Measurements from ENCODE around the gene NRXN3.
A peak's percentile ranks its signal among the peaks of the same experiment; 100 is the strongest.

Gene NRXN3

DNA sequence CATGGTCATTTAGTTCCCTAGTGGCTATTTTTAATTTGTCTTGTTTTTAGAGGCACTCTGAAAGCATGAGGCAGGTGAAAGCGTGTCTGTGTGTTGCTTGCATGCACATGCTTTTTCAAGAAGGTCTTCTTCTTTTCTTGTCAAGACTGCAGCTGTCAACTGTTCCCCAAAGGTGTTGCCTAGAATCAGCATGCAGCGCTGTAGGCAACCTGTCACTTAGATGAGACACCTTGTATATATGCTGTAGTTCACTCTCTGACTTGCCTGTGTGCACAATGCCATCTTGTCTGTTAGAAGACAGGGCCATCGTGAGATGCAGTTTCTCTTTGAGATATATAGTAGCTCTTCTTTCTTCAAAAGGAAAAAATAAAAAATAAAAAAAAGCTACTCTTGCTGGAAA, 1155.4 kb downstream of the NRXN3 start:
- DNase-seq = no peak

DNA sequence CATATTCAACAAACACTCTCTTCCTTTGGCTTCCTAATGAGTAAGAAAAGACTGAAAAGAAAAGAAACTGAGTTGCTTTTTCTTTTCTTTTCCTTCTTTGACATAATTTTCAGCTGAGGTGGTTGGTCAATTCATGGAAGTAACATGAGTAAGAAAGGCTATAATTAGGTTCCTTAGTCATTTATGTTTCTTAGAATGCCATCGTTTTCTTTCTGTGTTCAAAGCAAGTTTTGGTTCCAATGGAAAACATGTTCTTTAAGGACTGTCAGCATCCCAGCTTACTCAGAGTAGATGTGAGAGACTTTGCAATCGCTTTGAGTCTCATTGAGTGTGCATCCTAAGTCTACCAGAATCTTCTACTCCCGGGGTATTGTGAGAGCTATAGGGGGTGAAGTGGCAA, 1158.7 kb downstream of the NRXN3 start:
- DNase-seq = no peak

DNA sequence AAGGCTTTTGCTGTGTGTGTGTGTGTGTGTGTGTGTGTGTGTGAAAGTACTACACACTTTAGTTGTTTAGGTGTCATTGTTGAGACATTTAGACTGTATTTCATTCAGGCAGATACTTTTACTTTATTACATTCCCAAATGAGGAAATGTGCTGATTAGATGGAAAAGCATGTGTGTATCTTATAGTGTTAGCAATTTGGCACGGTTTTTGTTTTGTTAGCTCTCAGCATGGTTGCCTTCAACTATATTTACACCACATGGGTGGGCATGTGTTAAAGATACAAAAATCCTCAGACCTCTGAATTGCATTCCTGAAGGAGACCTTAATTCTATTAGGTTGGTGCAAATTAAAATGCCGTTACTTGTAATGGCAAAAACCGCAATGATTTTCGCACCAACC, 1161.7 kb downstream of the NRXN3 start:
- DNase-seq = no peak

DNA sequence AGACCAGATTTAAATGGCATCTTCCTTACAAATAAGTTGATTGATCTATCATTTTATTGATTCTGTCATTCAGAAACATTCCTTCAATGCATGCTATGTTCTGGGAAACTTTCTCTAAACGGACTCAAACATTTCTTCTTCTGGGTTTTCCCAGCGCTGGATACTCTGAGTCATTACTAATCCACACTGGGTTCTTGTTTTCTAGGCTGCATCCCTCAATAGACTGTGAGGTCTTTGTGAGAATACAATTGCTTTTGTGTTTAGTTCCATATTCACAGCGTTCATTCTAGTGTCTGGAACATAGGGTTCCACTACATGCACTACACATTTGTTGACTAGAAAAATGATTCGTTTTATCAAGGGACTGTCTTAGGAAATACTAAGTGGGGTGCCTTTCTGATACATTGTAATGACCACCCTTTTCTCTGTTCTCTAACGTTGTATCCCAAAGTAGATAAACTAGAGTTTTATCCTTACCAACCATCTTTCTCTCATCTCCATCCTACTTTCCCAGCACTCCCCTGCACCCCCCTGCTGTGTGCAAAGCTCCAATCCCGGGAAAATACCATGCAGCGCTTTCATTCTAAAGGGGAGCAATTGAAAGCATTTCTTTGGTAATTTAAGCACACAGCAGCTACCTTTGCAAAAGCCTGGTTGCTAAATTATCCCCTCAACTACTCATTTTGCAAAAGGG, 1162.5 kb downstream of the NRXN3 start:
- DNase-seq = peak in 14 of 51 donors; percentile 1 to 91 (median 12)

DNA sequence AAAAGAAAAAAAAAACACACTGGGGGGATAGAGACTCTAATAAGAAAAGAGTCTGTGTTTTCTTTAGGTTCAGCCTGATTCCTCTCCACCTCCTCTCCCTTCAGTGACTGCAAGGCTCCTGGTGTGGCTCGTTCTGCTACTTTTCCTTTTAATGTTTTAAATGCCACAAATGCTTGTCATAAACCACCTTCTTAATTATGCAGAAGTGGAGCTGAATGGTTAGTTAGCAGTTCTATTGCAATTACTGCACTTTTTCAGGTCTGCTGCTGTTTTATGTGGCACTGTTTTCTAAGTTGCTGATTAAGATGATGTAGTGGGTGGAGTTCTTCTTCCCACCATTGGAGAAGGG, 1163.0 kb downstream of the NRXN3 start:
- DNase-seq = peak in 1 of 51 donors; percentile 66

DNA sequence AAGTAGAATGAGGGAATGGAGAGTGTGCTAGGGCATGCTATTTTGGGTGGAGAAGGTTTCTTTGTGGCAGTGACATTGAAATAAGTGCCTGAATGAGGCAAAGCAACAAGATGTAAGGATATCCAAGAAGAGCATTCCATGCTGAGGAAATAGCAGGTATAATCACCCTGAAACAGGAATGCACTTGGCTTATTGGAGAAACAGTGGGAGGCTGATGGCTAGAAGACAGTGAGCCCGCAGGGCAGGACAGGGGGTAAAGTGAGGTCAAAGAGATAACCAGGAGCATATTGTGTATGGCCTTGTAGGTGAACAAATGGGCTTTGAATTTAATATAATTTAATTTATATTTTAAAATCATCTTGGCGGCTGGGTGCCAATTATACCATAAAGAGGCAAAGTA, 1164.1 kb downstream of the NRXN3 start:
- DNase-seq = no peak

DNA sequence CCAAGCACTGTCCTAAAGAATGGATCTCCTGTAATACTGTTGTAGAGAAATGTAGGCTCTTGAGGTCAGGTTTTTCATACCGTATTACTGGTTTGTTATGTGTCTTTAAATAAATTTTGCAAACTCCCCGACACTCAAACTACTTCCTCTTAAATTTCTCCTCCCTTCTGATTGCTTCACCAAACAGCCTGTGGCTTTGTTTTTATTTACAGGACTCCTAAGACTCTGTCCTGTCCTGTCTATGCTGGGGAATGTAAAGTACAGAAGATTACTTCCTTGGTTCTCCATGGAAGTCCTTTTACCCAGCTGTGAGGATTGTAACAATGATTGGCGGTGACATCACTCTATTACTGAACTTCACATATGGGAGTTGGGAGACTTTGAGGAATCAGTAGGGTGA, 1167.6 kb downstream of the NRXN3 start:
- no peak for DNase-seq

DNA sequence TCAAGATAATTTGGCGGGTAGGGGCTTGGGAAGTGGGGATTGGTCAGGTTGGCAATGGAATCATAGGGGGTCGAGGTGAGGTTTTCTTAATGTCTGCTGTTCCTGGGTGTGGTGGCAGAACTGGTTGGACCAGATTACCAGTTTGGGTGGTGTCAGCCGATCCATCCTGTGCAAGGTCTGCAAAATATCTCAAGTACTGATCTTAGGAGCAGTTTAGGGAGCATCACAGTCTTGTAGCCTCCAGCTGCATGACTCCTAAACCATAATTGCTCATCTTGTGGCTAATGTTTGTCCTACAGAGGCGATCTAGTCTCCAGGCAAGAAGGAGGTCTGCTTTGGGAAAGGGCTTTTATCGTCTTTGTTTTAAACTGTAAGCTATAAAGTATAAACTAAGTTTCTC, 1172.8 kb downstream of the NRXN3 start:
- no peak for DNase-seq

DNA sequence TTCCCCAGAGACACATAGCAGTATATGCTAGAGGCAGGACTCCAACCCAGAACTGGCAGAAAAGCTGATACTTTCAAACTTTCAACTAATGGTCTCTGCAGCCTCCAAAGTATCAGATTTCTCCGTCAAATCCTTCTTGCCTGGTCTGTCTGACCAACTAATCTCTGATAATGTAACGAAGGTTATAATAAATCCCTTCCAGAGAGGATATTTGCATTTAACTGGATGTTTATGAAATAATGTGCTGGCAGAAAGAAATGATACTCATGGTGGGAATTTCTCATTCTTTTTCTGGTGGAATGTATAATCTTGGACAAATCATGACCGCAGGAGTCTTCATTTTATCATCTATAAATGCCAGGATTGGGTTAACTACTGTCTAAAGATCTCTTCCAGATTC, 1180.8 kb downstream of the NRXN3 start:
- no peak for DNase-seq

DNA sequence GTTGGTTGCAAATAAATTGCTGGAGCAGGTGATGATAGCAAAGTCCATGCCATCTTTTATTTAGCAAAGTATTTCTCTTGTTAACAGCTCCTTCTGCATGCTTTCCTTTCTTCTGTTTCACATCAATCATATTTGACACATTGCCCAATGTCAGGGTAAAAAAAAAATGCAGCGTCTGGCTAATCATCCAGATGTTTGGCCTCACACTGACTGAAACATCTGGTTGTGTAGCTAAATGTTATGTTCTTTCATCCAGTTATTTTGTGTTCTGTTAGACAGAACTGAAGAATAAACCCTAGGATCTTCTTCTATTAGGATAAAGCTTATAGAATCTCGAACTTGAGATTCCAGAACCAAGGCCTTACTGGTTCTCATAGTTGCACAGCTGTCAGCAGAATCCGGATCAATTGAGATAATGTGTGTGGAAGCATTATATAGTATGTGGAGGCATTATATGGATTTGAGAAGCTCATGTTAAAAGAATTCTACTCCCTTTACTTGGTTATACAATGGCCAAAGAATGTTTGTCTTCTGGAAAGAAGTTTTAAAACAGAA, 1182.0 kb downstream of the NRXN3 start:
- DNase-seq = no peak

DNA sequence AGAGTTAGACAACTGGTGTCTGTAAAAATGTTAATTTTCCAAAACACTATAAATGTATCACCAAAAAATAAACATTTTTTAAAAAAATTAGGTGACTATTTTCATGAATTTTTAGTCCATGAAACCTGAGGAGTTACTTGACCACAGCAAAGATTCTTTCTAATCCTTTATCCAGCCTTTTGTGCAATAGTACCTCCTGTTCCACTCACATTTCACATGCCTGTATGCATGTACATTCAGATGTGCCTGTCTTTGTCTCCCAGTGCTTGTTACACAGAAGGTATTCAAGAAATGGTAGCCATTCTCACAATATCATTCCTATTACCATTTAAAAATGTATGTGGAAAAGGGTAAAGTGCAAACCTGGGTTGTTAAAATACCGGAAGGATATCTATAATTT, 1184.2 kb downstream of the NRXN3 start:
- DNase-seq = no peak

DNA sequence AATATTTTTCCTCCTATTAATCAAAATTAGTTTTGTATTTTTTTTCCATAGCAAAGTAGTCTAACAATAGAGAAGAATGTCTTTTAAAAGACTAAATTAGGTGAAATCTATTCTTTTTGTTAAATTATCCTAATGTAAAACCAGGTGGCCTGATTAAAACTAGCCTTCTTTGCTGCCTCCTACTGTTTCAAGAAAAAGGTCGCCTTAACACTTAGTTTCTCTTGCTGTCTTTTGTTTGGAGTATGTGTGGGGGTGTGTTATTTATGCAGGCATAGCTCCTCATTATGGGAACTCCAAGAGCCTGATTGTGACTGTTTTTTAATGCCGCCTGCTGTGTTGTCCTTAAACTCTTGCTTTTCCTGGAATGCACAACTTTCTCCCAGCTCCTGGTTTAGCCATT, 1185.9 kb downstream of the NRXN3 start:
- no peak for DNase-seq

DNA sequence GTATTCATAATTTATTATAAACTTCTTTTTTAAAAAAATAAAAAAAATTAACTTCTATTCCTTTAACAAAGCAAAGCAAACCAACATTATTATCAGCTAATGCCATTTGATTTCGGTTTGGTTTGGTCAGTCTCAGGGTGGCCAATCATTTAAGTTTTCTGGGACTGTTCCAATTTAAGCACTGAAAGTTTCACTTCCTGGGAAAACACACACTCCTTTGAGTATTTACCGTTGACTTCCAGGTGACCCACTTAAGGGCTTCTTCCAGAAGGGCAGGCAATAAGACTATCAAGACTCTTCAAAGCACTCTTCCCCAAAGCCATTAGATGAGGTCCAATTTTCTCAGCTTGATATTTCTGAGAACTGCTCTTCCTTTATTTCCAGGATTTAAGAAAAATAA, 1187.1 kb downstream of the NRXN3 start:
- no peak for DNase-seq

DNA sequence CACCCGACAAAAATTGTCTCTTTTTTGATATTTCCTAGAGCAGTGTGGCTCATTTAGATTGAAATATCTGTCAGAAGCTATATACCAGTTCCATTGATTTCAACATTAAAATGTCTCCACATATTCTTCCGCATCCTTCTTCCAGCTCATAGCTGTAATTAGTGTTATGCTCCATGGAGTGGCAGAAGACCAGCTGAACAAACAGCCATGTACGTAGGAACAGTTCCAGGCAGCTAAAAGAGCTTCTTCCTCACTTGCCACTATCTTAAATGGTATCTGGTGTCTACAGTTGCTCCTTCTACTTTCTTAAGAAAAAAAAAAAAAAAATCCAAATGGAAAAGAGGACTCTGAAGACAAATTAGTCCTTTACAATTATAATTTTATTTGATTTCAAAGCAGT, 1193.1 kb downstream of the NRXN3 start:
- DNase-seq = no peak

DNA sequence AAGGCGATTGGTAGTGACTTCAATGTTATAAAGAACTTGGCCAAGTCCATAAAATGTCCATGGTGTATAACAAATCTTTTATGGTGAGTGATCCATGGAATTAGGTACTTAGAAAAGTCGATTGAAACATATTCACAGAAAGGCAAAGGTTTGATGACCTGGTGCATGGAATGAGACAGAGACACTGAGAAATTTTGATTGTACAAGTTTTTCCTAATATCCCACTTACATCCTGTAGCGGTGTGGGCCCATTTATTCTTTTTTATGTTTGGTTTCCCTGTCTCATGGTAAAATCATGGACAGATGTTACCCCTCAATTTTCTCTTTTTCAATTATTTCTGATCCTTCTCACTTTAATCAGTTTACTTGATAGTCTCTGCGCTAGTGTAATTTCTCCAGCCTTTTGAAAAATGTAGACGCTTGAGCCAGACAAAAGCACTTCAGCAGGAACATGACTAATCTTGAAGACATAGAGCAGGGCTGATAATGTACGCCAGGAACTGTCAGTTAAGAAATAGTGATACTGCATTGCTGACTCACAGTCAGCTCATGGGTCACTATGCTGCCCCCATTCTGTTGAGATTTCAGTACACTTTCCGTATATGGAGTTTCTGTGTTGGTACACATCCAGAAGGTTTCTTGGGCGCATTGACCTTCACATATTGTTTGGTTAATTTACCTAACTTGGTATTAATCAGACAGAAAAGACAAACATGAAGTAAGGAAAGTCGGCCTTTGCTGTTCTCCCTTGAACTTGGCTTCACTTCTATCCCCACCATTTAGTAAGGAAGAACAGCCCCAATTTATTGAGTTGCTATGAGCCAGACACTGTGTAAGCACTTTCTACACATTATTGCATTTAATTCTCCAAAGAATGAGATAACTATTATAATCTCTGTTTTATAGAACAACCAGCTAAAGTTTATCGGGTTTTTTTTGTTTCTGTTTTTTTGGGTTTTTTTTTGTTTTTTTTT, 1199.5 kb downstream of the NRXN3 start:
- DNase-seq = no peak

DNA sequence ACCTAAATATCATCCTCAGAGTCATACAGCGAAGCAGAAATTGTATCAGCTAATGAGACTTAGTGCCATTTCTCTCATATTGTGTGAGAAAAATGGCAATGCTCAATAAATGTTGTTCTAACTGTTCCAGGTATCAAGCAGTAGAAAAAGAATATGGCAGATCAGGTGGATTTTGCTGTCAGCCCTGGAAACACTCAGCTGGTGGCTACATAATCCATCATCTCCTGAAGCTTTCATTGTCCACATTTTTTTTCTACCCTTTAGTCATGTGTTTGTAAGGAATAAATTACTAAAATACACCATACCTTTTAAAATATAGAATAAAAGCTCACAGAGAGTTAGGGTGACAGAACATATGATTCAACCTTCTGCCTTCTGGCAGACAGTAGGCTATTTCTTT, 1200.8 kb downstream of the NRXN3 start:
- DNase-seq = no peak

DNA sequence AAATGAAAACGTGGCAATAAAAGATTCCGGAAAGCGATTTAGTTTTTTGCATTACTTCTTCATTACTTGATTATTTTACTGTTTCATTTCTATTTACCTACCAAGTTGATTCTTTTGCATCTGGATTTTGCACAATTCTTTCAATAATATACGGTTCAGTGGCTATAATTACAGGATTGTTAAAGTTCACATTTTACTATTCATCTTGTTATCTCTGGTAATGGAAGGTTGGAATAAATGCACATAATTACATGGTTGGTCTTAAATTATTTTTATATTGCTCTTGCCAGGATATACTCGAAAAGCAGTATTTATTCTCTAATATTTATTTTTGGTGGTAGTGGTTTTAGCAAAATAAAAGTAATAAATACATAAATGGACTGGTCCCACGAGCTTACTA, 1203.3 kb downstream of the NRXN3 start:
- no peak for DNase-seq

DNA sequence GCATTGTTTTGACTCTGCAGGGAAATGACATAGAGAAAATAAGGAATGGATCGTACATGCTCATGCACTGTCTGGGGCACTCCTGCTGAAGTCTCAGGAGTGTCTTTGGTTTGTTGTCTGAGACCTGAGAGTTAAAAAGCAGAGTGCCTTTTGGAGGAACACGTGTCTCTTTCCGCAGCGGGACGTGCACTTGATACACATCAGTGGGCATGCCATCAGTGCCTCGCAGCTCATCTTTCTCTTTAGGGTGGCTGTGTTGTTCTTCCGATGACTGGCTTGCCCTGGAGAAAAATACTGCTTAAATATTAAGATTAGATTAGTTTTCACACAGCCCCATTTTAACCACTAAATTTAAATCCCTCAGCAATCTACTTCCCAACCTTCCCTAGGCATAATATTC, 1205.2 kb downstream of the NRXN3 start:
- no peak for DNase-seq

DNA sequence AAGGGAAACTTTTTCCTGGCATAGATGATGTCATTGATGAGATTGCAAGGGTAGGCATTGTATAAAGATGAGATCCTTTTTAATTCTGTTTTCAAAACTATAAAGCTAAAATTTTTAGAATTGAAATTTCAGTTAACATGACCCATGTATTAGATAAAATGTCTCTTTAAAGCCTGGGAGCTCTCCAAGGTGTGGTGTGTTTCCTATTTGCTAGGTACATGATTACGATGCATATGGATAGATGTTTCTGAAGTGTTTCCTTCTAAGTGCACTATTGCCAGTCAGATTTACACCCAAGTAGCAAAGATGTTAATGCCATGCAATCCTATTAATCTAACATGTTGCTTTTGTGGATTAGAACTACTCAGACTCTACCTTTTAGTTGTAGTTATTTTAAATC, 1206.4 kb downstream of the NRXN3 start:
- DNase-seq = no peak

DNA sequence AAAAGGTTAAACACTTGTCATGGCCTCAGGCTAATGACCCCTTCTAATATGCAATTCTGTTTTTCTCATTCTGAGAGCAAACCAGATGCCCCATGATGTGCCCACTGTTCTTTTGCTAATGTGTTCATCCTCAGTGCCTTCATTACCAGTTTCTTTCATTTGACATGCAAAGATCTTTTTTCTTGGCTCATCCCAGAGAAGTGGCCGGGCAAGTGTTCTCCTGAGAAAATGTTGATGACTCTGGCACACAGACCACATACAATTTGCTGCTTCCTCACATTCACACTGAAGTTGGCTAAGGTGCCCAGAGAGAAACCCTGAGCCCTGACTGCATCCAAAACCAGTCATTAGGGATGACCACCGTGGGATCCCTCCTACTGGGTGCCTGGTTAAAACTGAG, 1207.8 kb downstream of the NRXN3 start:
- no peak for DNase-seq

DNA sequence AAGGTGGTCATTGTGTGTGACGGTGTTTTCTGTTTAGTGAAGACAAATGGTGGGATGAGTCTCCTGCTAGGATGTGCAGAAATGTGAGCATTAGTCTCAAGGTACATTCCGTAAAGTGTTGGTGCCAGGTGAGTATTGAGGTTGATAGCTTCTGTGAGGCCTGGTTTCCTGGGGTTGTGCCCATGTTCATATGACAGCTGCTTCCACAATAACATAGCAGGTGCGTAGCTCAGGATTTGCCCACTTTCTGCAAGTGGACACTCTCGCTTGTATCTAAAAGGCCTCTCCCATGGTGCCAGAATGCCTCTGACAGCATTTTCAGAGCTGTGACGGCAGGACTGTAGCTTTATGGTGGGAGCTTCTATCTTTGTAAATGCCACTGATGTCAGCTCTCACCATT, 1209.1 kb downstream of the NRXN3 start:
- DNase-seq = no peak

DNA sequence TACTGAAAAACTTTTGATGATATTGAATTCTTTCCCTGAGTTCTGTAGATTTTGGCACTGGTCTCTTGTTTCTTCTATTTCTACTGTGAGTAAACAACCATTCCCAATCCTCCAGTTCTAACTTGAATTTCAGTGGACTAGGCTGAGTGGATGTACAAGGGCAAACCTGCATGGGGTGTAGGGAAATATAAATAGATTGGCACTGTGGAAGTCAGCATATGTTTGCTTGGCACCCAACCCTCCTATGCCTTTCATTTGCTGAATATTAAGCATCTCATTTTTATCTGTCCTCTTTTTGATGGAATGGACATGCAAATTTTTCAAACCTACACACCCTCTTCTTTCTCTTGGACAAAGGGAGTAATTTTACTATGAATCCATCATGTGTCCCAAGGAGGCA, 1212.9 kb downstream of the NRXN3 start:
- DNase-seq = no peak

DNA sequence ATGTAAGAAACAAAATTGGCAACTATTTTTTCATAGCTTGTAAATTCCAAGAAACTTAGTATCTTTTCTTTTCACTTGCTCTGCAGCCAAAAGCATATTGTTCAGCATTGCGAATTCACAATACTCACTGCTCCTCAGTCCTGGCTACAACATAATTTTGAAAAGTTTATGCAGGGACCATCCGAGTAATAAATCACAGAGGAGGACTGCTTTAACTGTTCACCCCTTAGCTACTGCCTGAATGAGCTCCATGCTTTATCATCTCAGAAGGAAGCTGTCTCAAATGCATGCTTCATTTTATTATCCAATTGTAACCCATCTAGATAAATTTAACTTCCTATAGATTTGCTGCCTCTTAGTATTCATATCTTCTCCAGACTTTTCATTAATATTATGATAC, 1213.3 kb downstream of the NRXN3 start:
- no peak for DNase-seq

Data from hypothalamus (tissue), 51 donors.